Parathyroid adenoma (tissue), 2 donors: ENCODE measurements around the gene SH3BP5L.

ENCODE experiments used
- H2AFZ ChIP-seq: fragments of 300-600 bp; sonication (generic); one replicate; pipeline ENCODE4 v1.7.0; 2017; ENCODE audit warnings: antibody characterized with exemption, mild to moderate bottlenecking
- H3K27ac ChIP-seq: fragments of 300-600 bp; sonication (generic); one replicate; pipeline ENCODE4 v1.7.0; 2017
- H3K27me3 ChIP-seq: fragments of 300-600 bp; sonication (generic); one replicate; pipeline ENCODE4 v1.7.0; 2017; ENCODE audit warnings: low read length; ENCODE audit not compliant: control insufficient read depth, insufficient read depth
- H3K36me3 ChIP-seq: fragments of 300-600 bp; sonication (generic); one replicate; pipeline ENCODE4 v1.7.0; 2017; ENCODE audit warnings: low read length; ENCODE audit not compliant: control insufficient read depth, insufficient read depth
- H3K4me1 ChIP-seq: fragments of 300-600 bp; sonication (generic); one replicate; pipeline ENCODE4 v1.7.0; 2017; ENCODE audit warnings: control low read depth
- H3K4me2 ChIP-seq: fragments of 300-600 bp; sonication (generic); one replicate; pipeline ENCODE4 v1.7.0; 2017; ENCODE audit warnings: low read length
- H3K4me3 ChIP-seq: fragments of 300-600 bp; sonication (generic); one replicate; pipeline ENCODE4 v1.7.0; 2017; ENCODE audit warnings: low read depth, low read length
- H3K79me2 ChIP-seq: fragments of 300-600 bp; sonication (generic); one replicate; pipeline ENCODE4 v1.7.0; 2017; ENCODE audit warnings: control low read depth
- H3K9ac ChIP-seq: fragments of 300-600 bp; sonication (generic); one replicate; pipeline ENCODE4 v1.7.0; 2017; ENCODE audit warnings: mild to moderate bottlenecking
- H3K9me3 ChIP-seq: fragments of 300-600 bp; sonication (generic); one replicate; pipeline ENCODE4 v1.7.0; 2017; ENCODE audit warnings: low read length; ENCODE audit not compliant: control insufficient read depth
- CTCF ChIP-seq: fragments of 300-600 bp; sonication (generic); IDR thresholded peaks from one replicate; pipeline ENCODE4 v1.7.0; 2017; ENCODE audit warnings: antibody characterized with exemption, mild to moderate bottlenecking
- donor health status: primary hyperparathyroidism.

Gene SH3BP5L

DNA sequence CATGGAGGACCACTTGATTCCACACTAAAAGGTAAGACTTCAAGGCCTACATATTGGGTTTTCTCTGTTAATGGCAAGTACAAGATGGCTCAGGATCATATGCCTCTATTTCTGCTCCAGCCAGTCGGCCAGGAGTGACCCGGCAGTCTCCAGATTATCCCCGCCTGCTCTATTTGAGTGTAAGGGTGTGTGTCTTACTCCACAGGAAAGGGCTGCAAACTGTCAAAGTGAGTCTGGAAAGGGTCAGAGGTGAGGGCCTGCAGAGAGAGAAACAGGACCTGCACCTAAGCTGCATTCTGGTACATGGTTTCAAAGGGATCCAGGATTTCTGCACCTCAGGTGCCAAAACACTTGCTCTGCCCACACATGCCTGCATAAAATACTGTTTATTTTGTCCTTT, 23.9 kb upstream of the SH3BP5L start:
- no peak overlapping the region for H2AFZ ChIP-seq
- no peaks in the 10 kb centered on the region for H3K9me3 ChIP-seq
- no peaks in the 10 kb centered on the region for H3K4me1 ChIP-seq
- no peak overlapping the region for H3K4me2 ChIP-seq
- H3K27me3 ChIP-seq, result no peaks in the 10 kb centered on the region
- no peaks in the 10 kb centered on the region for H3K79me2 ChIP-seq
- no peak overlapping the region for H3K4me3 ChIP-seq
- TF ChIP-seq CTCF, result no peak
- no peaks in the 10 kb centered on the region for H3K36me3 ChIP-seq
- no peak overlapping the region for H3K27ac ChIP-seq
- no peak overlapping the region for H3K9ac ChIP-seq

- H3K4me1 ChIP-seq, result no peaks in the 10 kb centered on the region
- no peak overlapping the region for H2AFZ ChIP-seq
- no peak for TF ChIP-seq CTCF
- H3K9ac ChIP-seq, result no peak overlapping the region
- no peak overlapping the region for H3K27ac ChIP-seq
- no peaks in the 10 kb centered on the region for H3K36me3 ChIP-seq
- H3K9me3 ChIP-seq, result no peaks in the 10 kb centered on the region
- no peaks in the 10 kb centered on the region for H3K27me3 ChIP-seq
- H3K4me2 ChIP-seq, result no peak overlapping the region
- no peak overlapping the region for H3K4me3 ChIP-seq
- no peaks in the 10 kb centered on the region for H3K79me2 ChIP-seq
Measured at GRCh38 chr1:248849152-248849551, 23.4 kb upstream of the SH3BP5L start.

DNA sequence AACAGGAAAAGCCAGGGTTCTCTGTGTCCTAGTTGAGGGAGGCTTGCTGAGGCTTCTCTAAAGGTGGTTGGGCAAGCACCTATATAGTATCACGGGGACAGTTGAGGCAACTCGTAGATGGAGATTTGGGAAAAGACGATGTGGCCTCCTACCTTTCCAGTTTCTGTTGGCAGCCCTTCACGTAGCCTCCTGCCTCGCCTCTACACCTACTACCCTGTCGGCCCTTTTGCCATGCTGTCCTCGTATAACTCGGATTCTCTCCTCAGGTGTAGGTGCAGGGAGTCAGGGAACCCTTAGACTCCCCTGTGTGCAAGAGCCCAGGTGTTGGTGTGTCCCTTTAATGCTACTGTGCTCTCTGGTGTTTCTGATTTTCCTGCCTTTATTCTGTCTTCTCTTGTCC, 22.9 kb upstream of the SH3BP5L start:
- Histone ChIP-seq H3K4me1 (no peaks in the 10 kb centered on the region), H3K4me3 (no peak overlapping the region), H3K36me3 (no peaks in the 10 kb centered on the region), H3K27me3 (no peaks in the 10 kb centered on the region), H3K9me3 (no peaks in the 10 kb centered on the region), H3K9ac (no peak overlapping the region), H3K27ac (no peak overlapping the region), H2AFZ (no peak overlapping the region), H3K4me2 (no peak overlapping the region), H3K79me2 (no peaks in the 10 kb centered on the region)
- no peak for TF ChIP-seq CTCF

DNA sequence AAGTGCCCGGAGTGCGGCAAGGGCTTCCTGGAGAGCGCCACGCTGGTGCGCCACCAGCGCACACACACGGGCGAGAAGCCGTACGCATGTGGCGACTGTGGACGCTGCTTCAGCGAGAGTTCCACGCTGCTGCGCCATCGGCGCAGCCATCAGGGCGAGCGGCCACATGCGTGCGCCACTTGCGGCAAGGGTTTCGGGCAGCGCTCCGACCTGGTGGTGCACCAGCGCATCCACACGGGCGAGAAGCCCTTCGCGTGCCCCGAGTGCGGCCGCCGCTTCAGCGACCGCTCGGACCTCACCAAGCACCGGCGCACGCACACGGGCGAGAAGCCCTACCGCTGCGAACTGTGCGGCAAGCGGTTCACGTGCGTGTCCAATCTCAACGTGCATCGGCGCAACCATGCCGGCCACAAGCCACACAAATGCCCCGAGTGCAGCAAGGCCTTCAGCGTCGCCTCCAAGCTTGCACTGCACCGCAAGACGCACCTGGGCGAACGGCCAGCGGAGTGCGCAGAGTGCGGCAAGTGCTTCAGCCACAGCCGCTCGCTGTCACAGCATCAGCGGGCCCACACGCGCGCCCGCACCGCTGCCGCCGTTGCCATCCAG, 22.3 kb upstream of the SH3BP5L start:
- no peaks in the 10 kb centered on the region for H3K36me3 ChIP-seq
- TF ChIP-seq CTCF, result no peak
- no peaks in the 10 kb centered on the region for H3K4me1 ChIP-seq
- no peak overlapping the region for H3K27ac ChIP-seq
- H3K27me3 ChIP-seq, result no peaks in the 10 kb centered on the region
- H3K9me3 ChIP-seq, result no peaks in the 10 kb centered on the region
- H2AFZ ChIP-seq, result no peak overlapping the region
- H3K79me2 ChIP-seq, result no peaks in the 10 kb centered on the region
- no peak overlapping the region for H3K4me3 ChIP-seq
- H3K4me2 ChIP-seq, result no peak overlapping the region
- H3K9ac ChIP-seq, result no peak overlapping the region

DNA sequence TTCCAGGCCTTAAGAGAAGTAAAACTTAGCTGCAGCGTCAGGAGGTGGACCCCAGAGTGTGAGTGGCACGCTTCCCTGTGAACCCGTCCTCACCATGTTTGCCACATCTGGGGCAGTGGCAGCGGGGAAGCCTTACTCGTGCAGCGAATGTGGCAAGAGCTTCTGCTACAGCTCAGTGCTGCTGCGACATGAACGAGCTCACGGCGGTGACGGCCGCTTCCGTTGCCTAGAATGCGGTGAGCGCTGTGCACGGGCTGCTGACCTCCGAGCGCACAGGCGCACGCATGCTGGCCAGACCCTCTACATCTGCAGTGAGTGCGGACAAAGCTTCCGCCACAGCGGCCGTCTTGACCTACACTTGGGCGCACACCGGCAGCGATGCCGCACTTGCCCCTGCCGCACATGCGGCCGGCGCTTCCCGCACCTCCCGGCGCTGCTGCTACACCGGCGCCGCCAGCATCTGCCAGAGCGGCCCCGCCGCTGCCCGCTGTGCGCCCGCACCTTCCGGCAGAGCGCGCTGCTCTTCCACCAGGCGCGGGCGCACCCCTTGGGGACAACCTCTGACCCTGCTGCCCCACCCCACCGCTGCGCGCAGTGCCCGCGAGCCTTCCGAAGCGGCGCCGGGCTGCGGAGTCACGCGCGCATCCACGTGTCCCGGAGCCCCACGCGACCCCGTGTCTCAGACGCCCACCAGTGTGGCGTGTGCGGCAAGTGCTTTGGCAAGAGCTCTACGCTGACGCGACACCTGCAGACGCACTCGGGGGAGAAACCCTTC, 21.7 kb upstream of the SH3BP5L start:
- Histone ChIP-seq H3K36me3 (no peaks in the 10 kb centered on the region), H3K27ac (no peak overlapping the region), H3K9me3 (no peaks in the 10 kb centered on the region), H3K4me2 (no peak overlapping the region), H3K27me3 (no peaks in the 10 kb centered on the region), H3K79me2 (no peaks in the 10 kb centered on the region), H3K4me1 (no peaks in the 10 kb centered on the region), H3K9ac (no peak overlapping the region), H3K4me3 (no peak overlapping the region), H2AFZ (no peak overlapping the region)
- no peak for TF ChIP-seq CTCF
